Activated T-cell treated with anti-CD3 and anti-CD28 coated beads, Interleukin-2, amount 50 U/mL, for 72 hours (primary cell): ENCODE data around the gene JAK1. TPM values are rescaled to one million over a fixed set of nuclear protein-coding genes. Genes with fewer than 3 reads are reported as not detected.

Experiments used
- ATAC-seq, 2 donors: fragments of 150-1000 bp; cut with Tn5 transposase; replicated peaks in 1 of 2; 2 replicates each; pipeline ENCODE4 v1.10.0; 2021; ENCODE audit warnings: moderate library complexity in 2 of 2, mild to moderate bottlenecking in 1 of 2
- DNase-seq, 2 donors: peaks; one replicate each; pipeline ENCODE4 v3.0.0; 2021 to 2022; ENCODE audit warnings: mixed read lengths in 1 of 2
- H3K27ac Mint-ChIP-seq: one replicate; pipeline ENCODE4 v1.8.0; 2022; ENCODE audit warnings: mild to moderate bottlenecking, moderate library complexity, mixed read lengths
- H3K27me3 Mint-ChIP-seq: one replicate; pipeline ENCODE4 v1.8.0; 2022; ENCODE audit warnings: low read depth, mixed read lengths
- H3K36me3 Mint-ChIP-seq, 2 donors: one replicate each; pipeline ENCODE4 v1.8.0; 2022; ENCODE audit warnings: mixed read lengths in 2 of 2, mild to moderate bottlenecking in 1 of 2; ENCODE audit not compliant: insufficient read depth in 2 of 2
- H3K4me1 Mint-ChIP-seq: one replicate; pipeline ENCODE4 v1.8.0; 2022; ENCODE audit warnings: low read depth, mixed read lengths
- H3K4me3 Mint-ChIP-seq, 2 donors: one replicate each; pipeline ENCODE4 v1.8.0; 2022; ENCODE audit warnings: mild to moderate bottlenecking in 2 of 2, mixed read lengths in 2 of 2, moderate library complexity in 2 of 2
- H3K9me3 Mint-ChIP-seq, 2 donors: one replicate each; pipeline ENCODE4 v1.8.0; 2022; ENCODE audit warnings: mixed read lengths in 2 of 2
- total RNA-seq, 2 donors: library from RNA; stranded (reverse); gene quantifications; one replicate each; pipeline ENCODE4 v1.2.3, GENCODE V29; 2022

Gene JAK1
- total RNA-seq, 2 donors from 2014 or later = 169 to 185 TPM

DNA sequence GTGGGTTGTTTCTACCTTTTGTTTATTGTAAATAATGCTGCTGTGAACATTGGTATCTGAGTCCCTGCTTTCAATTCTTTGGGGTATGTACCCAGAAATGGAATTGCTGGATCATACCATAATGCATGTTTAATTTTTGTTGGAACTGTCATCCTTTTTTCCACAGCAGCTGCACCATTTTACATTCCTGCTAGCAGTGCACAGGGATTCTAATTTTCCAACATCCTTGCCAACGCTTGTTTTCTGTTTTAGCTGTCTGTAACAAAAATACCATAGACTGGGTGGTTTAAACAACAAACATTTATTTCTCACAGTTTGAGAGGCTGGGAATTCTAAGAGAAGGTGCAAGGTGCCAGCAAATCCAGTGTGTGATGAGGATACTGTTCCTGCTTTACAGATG lies 156.3 kb downstream of the JAK1 start:
- ATAC-seq (no peak), DNase-seq (no peak)
- Mint-ChIP-seq H3K27ac (no peak overlapping the region), H3K9me3 (no peaks in the 10 kb centered on the region), H3K27me3 (no peaks in the 10 kb centered on the region), H3K36me3 (no peaks in the 10 kb centered on the region), H3K4me3 (no peak overlapping the region), H3K4me1 (no peaks in the 10 kb centered on the region)

DNA sequence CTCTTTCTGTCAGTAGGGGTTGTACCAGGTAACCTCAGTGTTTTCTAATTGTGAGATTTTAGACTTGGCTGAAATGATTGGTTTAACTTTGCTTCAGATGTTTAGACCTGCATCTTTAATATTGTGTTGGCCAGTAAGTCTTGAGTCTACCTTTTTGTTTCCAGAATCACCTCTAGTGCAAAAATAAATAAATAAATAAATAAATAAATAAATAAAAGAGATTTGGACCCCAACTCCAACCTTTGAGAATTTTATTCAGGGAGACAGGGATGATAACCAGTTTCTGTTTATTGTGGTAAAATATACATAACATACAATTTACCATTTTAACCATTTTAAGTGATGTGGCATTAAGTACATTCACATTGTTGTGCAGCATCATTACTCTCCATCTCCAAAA lies 157.0 kb downstream of the JAK1 start:
- no peaks in the 10 kb centered on the region for H3K27me3 Mint-ChIP-seq
- DNase-seq = no peak
- H3K36me3 Mint-ChIP-seq = no peaks in the 10 kb centered on the region
- no peak overlapping the region for H3K4me3 Mint-ChIP-seq
- no peak for ATAC-seq
- H3K4me1 Mint-ChIP-seq = no peaks in the 10 kb centered on the region
- no peak overlapping the region for H3K27ac Mint-ChIP-seq
- no peaks in the 10 kb centered on the region for H3K9me3 Mint-ChIP-seq

DNA sequence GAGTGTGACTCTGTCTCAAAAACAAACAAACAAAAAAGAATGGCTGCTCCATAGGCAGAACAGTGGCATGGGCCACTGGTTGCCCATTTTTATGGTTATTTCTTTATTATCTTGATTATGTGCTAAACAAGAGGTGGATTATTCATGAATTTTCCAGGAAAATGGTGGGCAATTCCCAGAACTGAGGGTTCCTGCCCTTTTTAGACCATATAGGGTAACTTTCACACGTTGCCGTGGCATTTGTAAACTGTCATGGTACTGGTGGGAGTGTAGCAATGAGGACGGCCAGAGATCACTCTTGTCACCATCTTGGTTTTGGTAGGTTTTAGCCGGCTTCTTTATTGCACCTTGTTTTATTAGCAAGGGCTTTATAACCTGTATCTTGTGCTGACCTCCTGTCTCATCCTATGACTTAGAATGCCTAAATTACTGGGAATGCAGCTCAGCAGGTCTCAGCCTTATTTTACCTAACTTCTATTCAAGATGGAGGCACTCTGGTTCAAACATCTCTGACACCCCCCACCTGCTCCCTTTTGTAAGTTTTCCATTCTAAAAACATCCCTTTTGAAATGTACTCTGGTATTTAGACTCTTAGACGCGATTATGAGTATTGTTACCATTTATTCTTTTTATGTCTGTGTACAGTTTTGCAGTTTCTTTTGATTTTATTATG lies 164.4 kb downstream of the JAK1 start:
- no peak overlapping the region for H3K27ac Mint-ChIP-seq
- ATAC-seq (no peak), DNase-seq (no peak)
- H3K27me3 Mint-ChIP-seq = no peaks in the 10 kb centered on the region
- no peak overlapping the region for H3K4me3 Mint-ChIP-seq
- H3K9me3 Mint-ChIP-seq = peaks cover 0 to 2% of the 10 kb centered on the region in 2 donors
- H3K4me1 Mint-ChIP-seq = no peaks in the 10 kb centered on the region
- H3K36me3 Mint-ChIP-seq = peaks cover 0 to 2% of the 10 kb centered on the region in 2 donors

DNA sequence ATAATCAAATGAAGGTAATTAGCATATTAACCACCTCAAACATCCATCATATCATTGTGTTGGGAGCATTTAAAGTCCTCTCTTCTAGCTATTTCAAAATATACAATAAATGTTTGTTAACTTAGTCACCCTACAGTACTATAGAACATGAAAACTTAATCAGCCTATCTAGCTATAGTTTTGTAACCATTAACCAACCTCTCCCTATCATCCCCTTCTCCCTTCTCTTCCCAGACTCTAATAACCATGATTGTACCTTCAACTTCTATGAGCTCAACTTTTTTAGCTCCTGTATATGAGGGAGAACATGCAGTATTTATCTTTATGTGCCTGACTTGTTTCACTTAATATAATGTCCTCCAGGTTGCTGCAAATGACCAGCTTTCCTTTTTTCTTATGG lies 167.5 kb downstream of the JAK1 start:
- ATAC-seq (no peak), DNase-seq (no peak)
- Mint-ChIP-seq H3K4me1 (no peaks in the 10 kb centered on the region), H3K36me3 (peaks cover 0 to 2% of the 10 kb centered on the region in 2 donors), H3K9me3 (peaks cover 0 to 2% of the 10 kb centered on the region in 2 donors), H3K4me3 (no peak overlapping the region), H3K27me3 (no peaks in the 10 kb centered on the region), H3K27ac (no peak overlapping the region)

DNA sequence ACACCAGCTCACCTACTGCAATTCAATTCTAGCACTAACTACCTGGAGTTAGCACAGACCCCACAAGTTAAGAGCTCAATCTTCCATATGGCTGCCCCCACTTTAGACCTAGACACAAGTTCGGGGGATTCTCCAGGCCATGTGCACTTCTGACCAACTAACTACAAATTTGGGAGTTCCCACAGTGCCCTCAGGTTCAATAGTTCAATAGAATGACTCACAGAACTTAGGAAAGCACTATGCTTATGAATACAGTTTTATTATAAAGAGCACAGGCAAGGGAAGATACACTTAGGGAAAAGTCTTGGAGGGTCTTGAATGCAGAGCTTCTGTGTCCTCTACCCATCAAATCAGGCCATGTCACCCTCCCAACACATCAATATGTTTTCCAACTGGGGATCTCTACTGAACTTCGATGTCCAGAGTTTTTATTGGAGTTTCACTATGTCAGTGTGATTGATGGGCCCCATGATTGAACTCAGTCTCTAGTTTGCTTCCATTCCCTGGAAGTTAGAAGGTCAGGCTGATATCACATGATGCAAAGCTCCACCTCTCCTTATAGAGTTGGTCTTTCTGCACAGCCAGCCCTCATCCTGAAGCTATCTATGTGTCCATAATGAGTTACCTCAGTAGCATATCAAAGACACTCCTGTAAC lies 175.4 kb downstream of the JAK1 start:
- no peaks in the 10 kb centered on the region for H3K4me1 Mint-ChIP-seq
- DNase-seq (no peak), ATAC-seq (no peak)
- H3K27me3 Mint-ChIP-seq = no peaks in the 10 kb centered on the region
- peaks cover 11 to 12% of the 10 kb centered on the region in 2 donors for H3K36me3 Mint-ChIP-seq
- H3K27ac Mint-ChIP-seq = no peak overlapping the region
- no peak overlapping the region for H3K4me3 Mint-ChIP-seq
- H3K9me3 Mint-ChIP-seq = peaks cover 3 to 5% of the 10 kb centered on the region in 2 donors

Other genes with a start within 250 kb of the JAK1 start
- 1 to 10 TPM; 2.7 to 3.0 TPM for gene RAVER2, start 221.5 kb downstream of the JAK1 start, total RNA-seq
- 10 to 100 TPM; 14.9 to 21.9 TPM for gene AK4, start 181.7 kb upstream of the JAK1 start, total RNA-seq